ENCODE measurements around the gene SORCS2.

- TF ChIP-seq GATA2 (IDR thresholded peaks at IDR 0.05; ENCODE audit: low read depth, low read length) = no peak
- TF ChIP-seq GATA3 (IDR thresholded peaks at IDR 0.05; ENCODE audit: low read depth, low read length) = no peak
Measured at GRCh38 chr4:7201420-7202305, 9.3 kb downstream of the SORCS2 start.

Data from SH-SY5Y (cell line).